ENCODE results near the gene KCNH4. TPM values are rescaled to one million over a fixed set of nuclear protein-coding genes. Genes with fewer than 3 reads are reported as not detected.
A peak's percentile ranks its signal among the peaks of the same experiment; 100 is the strongest.
"Not testable (repeated sequence)": the region's sequence is repeated elsewhere in the genome, so short reads cannot be mapped to it uniquely, and the experiment has no call there.

KCNH4 gene
- total RNA-seq, 1 donor from 2014 or later = not detected

- intact Hi-C loops (cut with DNase I) = not testable (repeated sequence)
Measured at GRCh38 chr17:42143138-42143537, 37.8 kb downstream of the KCNH4 start.

GRCh38 chr17:42142371-42142896 lies 38.5 kb downstream of the KCNH4 start:
- DNase-seq (ENCODE audit: low spot score) = no peak
- intact Hi-C loops (cut with DNase I) = no loop called here

More at GRCh38 chr17:42143138-42143537, 37.8 kb downstream of the KCNH4 start:
- not testable (repeated sequence) for DNase-seq (ENCODE audit: low spot score)

- no peak for DNase-seq (ENCODE audit: low spot score)
Measured at GRCh38 chr17:42141382-42141781, 39.6 kb downstream of the KCNH4 start.

GRCh38 chr17:42140690-42141089 lies 40.3 kb downstream of the KCNH4 start:
- DNase-seq (ENCODE audit: low spot score); intact Hi-C loops (cut with DNase I): not testable (repeated sequence)

More at GRCh38 chr17:42141382-42141781, 39.6 kb downstream of the KCNH4 start:
- intact Hi-C loops (cut with DNase I) = no loop called here

GRCh38 chr17:42138749-42139492 lies 42.0 kb downstream of the KCNH4 start:
- no peak for DNase-seq (ENCODE audit: low spot score)

GRCh38 chr17:42136654-42137051 lies 44.3 kb downstream of the KCNH4 start:
- intact Hi-C loops (cut with DNase I) = no loop called here
- DNase-seq (ENCODE audit: low spot score) = no peak

More at GRCh38 chr17:42138749-42139492, 42.0 kb downstream of the KCNH4 start:
- intact Hi-C loops (cut with DNase I) = no loop called here

- peak; percentile 82 for DNase-seq (ENCODE audit: low spot score)
- intact Hi-C loops (cut with DNase I) = no loop called here
Measured at GRCh38 chr17:42135664-42136653, 45.0 kb downstream of the KCNH4 start.

- DNase-seq (ENCODE audit: low spot score) = no peak
- intact Hi-C loops (cut with DNase I) = no loop called here
Measured at GRCh38 chr17:42135151-42135550, 45.8 kb downstream of the KCNH4 start.

GRCh38 chr17:42133461-42134041 lies 47.4 kb downstream of the KCNH4 start:
- intact Hi-C loops (cut with DNase I) = no loop called here
- no peak for DNase-seq (ENCODE audit: low spot score)

GRCh38 chr17:42132941-42133340 lies 48.0 kb downstream of the KCNH4 start:
- DNase-seq (ENCODE audit: low spot score) = no peak
- intact Hi-C loops (cut with DNase I) = no loop called here

- DNase-seq (ENCODE audit: low spot score) = no peak
- intact Hi-C loops (cut with DNase I) = no loop called here
Measured at GRCh38 chr17:42131981-42132432, 48.9 kb downstream of the KCNH4 start.

- intact Hi-C loops (cut with DNase I) = no loop called here
- DNase-seq (ENCODE audit: low spot score) = no peak
Measured at GRCh38 chr17:42131232-42131631, 49.7 kb downstream of the KCNH4 start.

- intact Hi-C loops (cut with DNase I) = no loop called here
- no peak for DNase-seq (ENCODE audit: low spot score)
Measured at GRCh38 chr17:42130310-42130936, 50.5 kb downstream of the KCNH4 start.

GRCh38 chr17:42129109-42129837 lies 51.7 kb downstream of the KCNH4 start:
- intact Hi-C loops (cut with DNase I) = loop anchor here (5.0 kb wide), 1 partner anchor 53 kb away; the partner anchor contains the start of gene KCNH4
- no peak for DNase-seq (ENCODE audit: low spot score)

- intact Hi-C loops (cut with DNase I) = loop anchor here (5.0 kb wide), 1 partner anchor 55 kb away; the partner anchor contains the start of gene KCNH4
- DNase-seq (ENCODE audit: low spot score) = no peak
Measured at GRCh38 chr17:42127414-42127813, 53.5 kb downstream of the KCNH4 start.

GRCh38 chr17:42126836-42127235 lies 54.1 kb downstream of the KCNH4 start:
- no peak for DNase-seq (ENCODE audit: low spot score)
- intact Hi-C loops (cut with DNase I) = loop anchor here (5.0 kb wide), 1 partner anchor 55 kb away; the partner anchor contains the start of gene KCNH4

GRCh38 chr17:42125565-42125964 lies 55.4 kb downstream of the KCNH4 start:
- intact Hi-C loops (cut with DNase I) = loop anchor here (5.0 kb wide), 1 partner anchor 57 kb away; the partner anchor contains the start of gene KCNH4
- no peak for DNase-seq (ENCODE audit: low spot score)

- intact Hi-C loops (cut with DNase I) = no loop called here
- no peak for DNase-seq (ENCODE audit: low spot score)
Measured at GRCh38 chr17:42124256-42124655, 56.7 kb downstream of the KCNH4 start.
